Spleen (tissue), 7 donors: ENCODE measurements around the gene TMEM50B.

Experiments
- CTCF ChIP-seq, 11 experiments: fragments of 200-600 bp in 7 of 11; fragments of 450-650 bp in 4 of 11; sonication (generic) in 4 of 11; IDR thresholded peaks in 8 of 11; conservative IDR thresholded peaks in 3 of 11; 1 replicate in 7 of 11; 2 replicates in 4 of 11; pipeline versions ENCODE4 v1.4.0 to v1.8.0; 2016 to 2021; ENCODE audit warnings: antibody characterized with exemption in 11 of 11, inconsistent platforms in 4 of 11, mild to moderate bottlenecking in 1 of 11
- POLR2A ChIP-seq, 3 donors: fragments of 450-650 bp; IDR thresholded peaks; one replicate each; pipeline ENCODE4 v1.5.1; 2017; ENCODE audit warnings: antibody characterized with exemption in 3 of 3, mild to moderate bottlenecking in 1 of 3
- POLR2AphosphoS5 ChIP-seq, 3 donors: sonication (generic); formaldehyde crosslinking; IDR thresholded peaks; one replicate each; pipeline ENCODE4 v1.5.1; 2017; ENCODE audit warnings: antibody characterized with exemption in 3 of 3
- donor health status: DM: no; HTN: no; CAD: no; lungs with moderate emphysema.
- donor health status: DM: no; HTN: no; CAD: no.
- donor health status: DM: no; HTN: no; CAD: no.

GRCh38 chr21:33487996-33488395 is 8.2 kb upstream of the TMEM50B start:
- TF ChIP-seq CTCF (IDR thresholded peaks at IDR 0.05 in 8 of 11, conservative IDR thresholded peaks at IDR 0.05 in 3 of 11), result no peak
- TF ChIP-seq POLR2A (IDR thresholded peaks at IDR 0.05), result no peak
- no peak for TF ChIP-seq POLR2AphosphoS5 (IDR thresholded peaks at IDR 0.05)
